ENCODE results near the gene AP2M1. TPM values are rescaled to one million over a fixed set of nuclear protein-coding genes. Genes with fewer than 3 reads are reported as not detected.

AP2M1 gene
- polyA plus RNA-seq, 3 donors: 121 to 313 (median 264) TPM

DNA sequence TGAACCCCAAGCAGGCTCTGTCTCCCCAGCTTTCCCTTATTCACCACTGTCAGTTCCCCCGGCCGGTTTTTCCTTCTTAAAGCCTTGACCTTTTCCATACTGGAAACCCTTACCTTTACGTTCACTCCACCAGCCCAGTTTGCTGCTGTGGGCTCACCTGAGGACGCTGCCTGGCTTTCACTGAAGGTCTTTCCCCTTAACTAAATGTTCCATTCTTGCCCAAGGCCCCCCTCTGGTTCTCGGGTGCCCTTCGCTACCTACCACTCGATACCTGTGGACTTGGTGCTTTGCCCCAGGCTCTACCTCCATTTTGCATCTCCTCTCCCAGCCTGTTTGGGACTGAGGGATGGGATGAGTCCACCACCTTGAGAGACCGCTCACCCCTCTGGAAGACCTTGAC lies 851 bp downstream of the AP2M1 start:
- 16 to 27% (median 19%) methylated on average over 8 of the region's 8 CpGs for WGBS, 3 donors

GRCh38 chr3:184175981-184176376 lies 1.3 kb downstream of the AP2M1 start:
- WGBS, 3 donors: 31 to 50% (median 42%) methylated on average over 3 of the region's 3 CpGs

More for the DNA sequence above, 851 bp downstream of the AP2M1 start:
- H3K27ac ChIP-seq (ENCODE audit: low read depth, low read length): peak overlapping the region; percentile 21

GRCh38 chr3:184176377-184177330 lies 2.0 kb downstream of the AP2M1 start:
- H3K27ac ChIP-seq (ENCODE audit: low read depth, low read length): no peak overlapping the region
- WGBS, 3 donors: 33 to 59% (median 35%) methylated on average over 19 of the region's 19 CpGs

More at GRCh38 chr3:184175981-184176376, 1.3 kb downstream of the AP2M1 start:
- no peak overlapping the region for H3K27ac ChIP-seq (ENCODE audit: low read depth, low read length)

DNA sequence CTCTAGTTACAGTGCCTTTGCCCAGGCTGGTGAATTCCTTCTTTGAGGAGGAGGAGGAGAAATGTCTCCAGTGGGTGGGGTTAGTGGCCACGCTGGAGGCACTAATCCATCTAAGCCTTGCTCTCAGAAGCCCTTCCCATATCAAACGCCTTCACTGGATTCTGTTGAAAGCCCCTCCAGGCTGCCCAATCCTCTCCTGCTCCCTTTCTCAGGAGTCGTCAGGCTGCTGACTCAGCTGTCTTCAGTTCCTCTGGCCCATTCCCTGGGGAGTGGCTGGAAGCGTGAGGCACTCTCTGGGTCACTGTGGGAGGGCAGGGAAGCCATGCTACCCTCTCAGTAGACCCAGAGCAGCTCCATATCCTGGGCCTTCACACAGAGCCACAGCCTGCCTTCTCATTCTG lies 2.7 kb downstream of the AP2M1 start:
- WGBS, 3 donors: 24 to 75% (median 39%) methylated on average over 4 of the region's 4 CpGs
- H3K27ac ChIP-seq (ENCODE audit: low read depth, low read length): no peak overlapping the region

GRCh38 chr3:184177767-184178306 lies 3.2 kb downstream of the AP2M1 start:
- 89 to 92% (median 91%) methylated on average over 14 of the region's 14 CpGs for WGBS, 3 donors
- no peak overlapping the region for H3K27ac ChIP-seq (ENCODE audit: low read depth, low read length)

- WGBS, 3 donors: 92 to 96% (median 95%) methylated on average over 13 of the region's 13 CpGs
- H3K27ac ChIP-seq (ENCODE audit: low read depth, low read length): no peak overlapping the region
These were observed 4.0 kb downstream of the AP2M1 start for GRCh38 chr3:184178521-184179138.

- 87 to 91% (median 87%) methylated on average over 6 of the region's 6 CpGs for WGBS, 3 donors
- H3K27ac ChIP-seq (ENCODE audit: low read depth, low read length): no peak overlapping the region
These were observed 5.5 kb downstream of the AP2M1 start for GRCh38 chr3:184180165-184180564.

- H3K27ac ChIP-seq (ENCODE audit: low read depth, low read length): no peak overlapping the region
- 93 to 96% (median 95%) methylated on average over 9 of the region's 9 CpGs for WGBS, 3 donors
These were observed 6.9 kb downstream of the AP2M1 start for GRCh38 chr3:184181596-184181995.

DNA sequence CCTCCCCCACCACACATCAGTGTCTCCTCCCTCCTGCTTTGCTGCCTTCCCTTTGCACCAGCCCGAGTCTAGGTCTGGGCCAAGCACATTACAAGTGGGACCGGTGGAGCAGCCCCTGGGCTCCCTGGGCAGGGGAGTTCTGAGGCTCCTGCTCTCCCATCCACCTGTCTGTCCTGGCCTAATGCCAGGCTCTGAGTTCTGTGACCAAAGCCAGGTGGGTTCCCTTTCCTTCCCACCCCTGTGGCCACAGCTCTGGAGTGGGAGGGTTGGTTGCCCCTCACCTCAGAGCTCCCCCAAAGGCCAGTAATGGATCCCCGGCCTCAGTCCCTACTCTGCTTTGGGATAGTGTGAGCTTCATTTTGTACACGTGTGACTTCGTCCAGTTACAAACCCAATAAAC lies 9.0 kb downstream of the AP2M1 start:
- 72 to 86% (median 84%) methylated on average over 5 of the region's 5 CpGs for WGBS, 3 donors
- H3K27ac ChIP-seq (ENCODE audit: low read depth, low read length): no peak overlapping the region

DNA sequence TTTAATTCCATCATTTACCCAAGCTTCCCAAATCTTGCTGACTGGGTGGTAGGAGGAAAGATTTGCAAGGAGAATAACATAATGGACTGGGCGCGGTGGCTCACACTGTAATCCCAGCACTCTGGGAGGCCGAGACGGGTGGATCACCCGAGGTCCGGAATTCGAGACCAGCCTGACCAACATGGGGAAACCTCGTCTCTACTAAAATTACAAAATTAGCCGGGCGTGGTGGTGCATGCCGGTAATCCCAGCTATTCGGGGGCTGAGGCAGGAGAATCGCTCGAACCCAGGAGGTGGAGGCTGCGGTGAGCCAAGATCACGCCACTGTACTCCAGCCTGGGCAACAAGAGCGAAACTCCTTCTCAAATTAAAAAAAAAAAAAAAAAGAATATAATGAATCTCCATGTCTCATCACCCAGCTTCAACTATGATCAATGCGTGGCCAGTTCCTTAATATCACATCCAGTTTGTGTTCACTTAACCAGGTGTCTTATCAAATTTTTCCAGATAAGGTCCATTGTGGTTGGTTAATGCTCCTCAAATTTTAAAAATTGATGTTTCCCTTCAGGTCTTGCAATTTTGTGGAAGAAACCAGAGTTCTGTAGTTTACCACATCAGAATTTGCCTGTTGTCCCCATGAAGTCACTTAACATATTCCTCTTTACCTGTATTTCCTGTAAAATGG lies 10.0 kb downstream of the AP2M1 start:
- H3K27ac ChIP-seq (ENCODE audit: low read depth, low read length): no peak overlapping the region
- WGBS, 3 donors: 93 to 94% (median 94%) methylated on average over 18 of the region's 18 CpGs

DNA sequence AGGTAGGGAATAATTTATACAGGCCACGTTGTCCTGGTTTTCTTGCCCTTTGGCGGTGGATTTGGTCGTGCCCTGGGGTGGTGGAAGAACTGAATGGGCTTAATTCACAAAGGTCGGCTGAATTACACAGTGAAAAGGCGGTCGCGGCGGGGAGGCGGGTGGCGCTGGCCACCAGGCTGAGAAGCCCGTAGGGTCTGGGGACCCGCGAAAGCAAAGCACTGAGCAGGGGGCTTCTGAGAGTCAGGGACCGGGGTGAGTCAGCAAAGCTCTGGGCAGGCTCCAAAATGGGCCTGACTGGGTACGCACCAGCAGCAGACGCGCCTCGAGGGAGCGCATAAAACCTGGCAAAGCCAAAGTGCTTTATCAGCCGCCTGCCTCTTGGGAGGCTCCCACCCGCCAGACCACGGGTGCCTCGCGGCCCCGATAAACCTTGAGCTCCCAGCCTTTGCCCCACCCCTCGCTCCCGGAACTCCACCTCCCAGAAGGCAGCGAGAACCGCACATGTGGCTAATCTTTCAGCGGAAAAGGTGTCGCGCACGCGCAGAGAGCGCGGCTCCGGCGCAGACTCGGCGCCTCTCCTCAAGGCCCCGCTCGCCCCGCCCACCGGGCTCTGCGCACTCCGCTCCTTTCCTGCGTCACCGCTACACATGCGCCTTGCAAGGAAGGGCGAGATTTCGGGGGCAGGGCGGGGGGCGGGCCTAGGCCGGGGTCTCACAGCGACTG lies 11.0 kb downstream of the AP2M1 start:
- peak overlapping the region; percentile 93 for H3K27ac ChIP-seq (ENCODE audit: low read depth, low read length)
- WGBS, 3 donors: 3 to 4% (median 3%) methylated on average over 52 to 55 of the region's 55 CpGs

- 1% methylated on average over 45 of the region's 45 CpGs for WGBS, 3 donors
- peak within 1 kb of the TSS; percentile 93 for H3K27ac ChIP-seq (ENCODE audit: low read depth, low read length)
These were observed 11.7 kb downstream of the AP2M1 start, which contains the start of gene ABCF3 for GRCh38 chr3:184186184-184186901. Gene ABCF3, plus strand, starts transcription at chr3:184186199. Its CDS starts 9 bp downstream, at chr3:184186208.

DNA sequence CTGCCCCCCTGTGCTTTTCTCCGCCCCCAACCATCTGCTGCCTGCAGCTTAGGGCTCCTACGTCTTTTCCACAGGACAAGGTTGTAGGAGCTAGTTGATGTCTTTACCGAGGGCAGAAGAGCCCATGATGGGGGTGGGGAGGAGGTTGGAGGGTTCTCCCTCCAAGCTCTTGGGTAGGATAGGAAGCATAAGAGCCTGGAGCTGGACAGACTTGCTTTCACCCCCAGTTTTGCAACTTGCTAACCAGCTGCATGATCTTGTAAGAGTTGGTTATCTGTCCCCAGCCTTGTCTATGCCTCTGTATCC lies 12.2 kb downstream of the AP2M1 start:
- WGBS, 3 donors: 4 to 18% (median 10%) methylated on average over 3 of the region's 3 CpGs
- H3K27ac ChIP-seq (ENCODE audit: low read depth, low read length): no peak overlapping the region

GRCh38 chr3:184188080-184188479 lies 13.4 kb downstream of the AP2M1 start:
- 76 to 89% (median 88%) methylated on average over 17 of the region's 17 CpGs for WGBS, 3 donors
- H3K27ac ChIP-seq (ENCODE audit: low read depth, low read length): no peak overlapping the region

GRCh38 chr3:184189421-184189820 lies 14.8 kb downstream of the AP2M1 start:
- H3K27ac ChIP-seq (ENCODE audit: low read depth, low read length): no peak overlapping the region
- WGBS, 3 donors: 91 to 94% (median 91%) methylated on average over 13 of the region's 13 CpGs

DNA sequence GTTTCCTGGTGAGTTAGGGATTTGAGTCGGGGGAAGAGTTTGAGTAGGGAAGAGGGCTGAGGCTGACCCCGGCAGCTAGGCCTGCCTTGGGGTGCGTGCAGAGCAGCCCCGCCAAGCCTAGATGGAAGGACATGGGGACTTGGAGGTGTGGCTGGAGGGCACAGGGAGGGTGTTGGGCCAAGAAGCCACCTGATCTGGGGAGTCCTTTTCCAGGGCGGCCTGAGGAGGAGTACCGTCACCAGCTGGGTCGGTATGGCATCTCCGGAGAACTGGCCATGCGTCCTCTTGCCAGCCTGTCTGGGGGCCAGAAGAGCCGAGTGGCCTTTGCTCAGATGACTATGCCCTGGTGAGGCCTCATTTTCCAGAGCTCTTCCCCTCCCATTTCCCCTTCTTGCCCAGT lies 18.2 kb downstream of the AP2M1 start:
- H3K27ac ChIP-seq (ENCODE audit: low read depth, low read length): no peak overlapping the region
- 92 to 97% (median 96%) methylated on average over 10 of the region's 10 CpGs for WGBS, 3 donors

GRCh38 chr3:184193991-184194539 lies 19.4 kb downstream of the AP2M1 start:
- H3K27ac ChIP-seq (ENCODE audit: low read depth, low read length): no peak overlapping the region
- 74 to 90% (median 86%) methylated on average over 9 of the region's 9 CpGs for WGBS, 3 donors
